HepG2 (cell line): ENCODE results near the gene AMPH. TPM values are rescaled to one million over a fixed set of nuclear protein-coding genes. Genes with fewer than 3 reads are reported as not detected.

Experiments
- GATAD2A ChIP-seq: IDR thresholded peaks from 2 replicates; pipeline ENCODE4 v1.6.1; 2016
- NCOA2 ChIP-seq: sonication (generic); formaldehyde crosslinking; IDR thresholded peaks from 2 replicates; pipeline ENCODE4 v1.8.0; 2022; ENCODE audit warnings: inconsistent platforms
- RARG ChIP-seq: sonication (generic); formaldehyde crosslinking; IDR thresholded peaks from 2 replicates; pipeline ENCODE4 v1.4.0; 2020; ENCODE audit warnings: low read depth, mild to moderate bottlenecking, missing genetic modification reagents
- SRY ChIP-seq: sonication (generic); formaldehyde crosslinking; IDR thresholded peaks from 2 replicates; pipeline ENCODE4 v1.8.0; 2022; ENCODE audit warnings: mild to moderate bottlenecking, missing genetic modification reagents
- TCF12 ChIP-seq, 2 experiments: fragments of 450-650 bp in 1 of 2; sonication (generic) in 1 of 2; formaldehyde crosslinking in 1 of 2; IDR thresholded peaks; 2 replicates each; pipeline versions ENCODE4 v1.6.1 to v1.8.0; 2017 to 2022; ENCODE audit warnings: antibody characterized with exemption in 1 of 2, mild to moderate bottlenecking in 1 of 2, missing genetic modification reagents in 1 of 2, moderate library complexity in 1 of 2
- ZBTB7A ChIP-seq: sonication (generic); formaldehyde crosslinking; IDR thresholded peaks from 2 replicates; pipeline ENCODE4 v1.8.0; 2022; ENCODE audit warnings: mild to moderate bottlenecking, missing genetic modification reagents
- polyA plus RNA-seq, 8 experiments: library from polyadenylated mRNA; depleted of rRNA in 3 of 8; stranded (reverse) in 7 of 8; unstranded in 1 of 8; fragments of >200 nt; fragmentation: Illumina TruSeq in 4 of 8; extraction: Trizol in 4 of 8; gene quantifications; 2 replicates each; pipeline versions ENCODE4 v1.2.1 to v1.2.3, GENCODE V29; 2011 to 2016; ENCODE audit warnings: low read depth in 4 of 8, missing spikeins in 1 of 8, mixed read lengths in 1 of 8; ENCODE audit not compliant: insufficient read depth in 1 of 8
- total RNA-seq, 5 experiments: library from RNA; depleted of rRNA; stranded (reverse); fragments of >200 nt; fragmentation: Illumina TruSeq; extraction: Trizol; gene quantifications; 2 replicates each; pipeline ENCODE4 v1.2.3, GENCODE V29; 2016; ENCODE audit warnings: low read depth in 1 of 5
- TF ChIP-seq, protein P1 (sequence below): sonication (generic); formaldehyde crosslinking; IDR thresholded peaks from 2 replicates; pipeline ENCODE4 v1.4.0; 2020; ENCODE audit warnings: mild to moderate bottlenecking, missing genetic modification reagents
- TF ChIP-seq, protein P2 (sequence below): sonication (generic); IDR thresholded peaks from 2 replicates; pipeline ENCODE4 v1.6.1; 2016; ENCODE audit warnings: low read depth, borderline replicate concordance

AMPH gene
- total and polyA plus RNA-seq, 2 of the 13 experiments (the other 11 are each of a cell fraction or from before 2014, with no cell fraction given) = not detected

DNA sequence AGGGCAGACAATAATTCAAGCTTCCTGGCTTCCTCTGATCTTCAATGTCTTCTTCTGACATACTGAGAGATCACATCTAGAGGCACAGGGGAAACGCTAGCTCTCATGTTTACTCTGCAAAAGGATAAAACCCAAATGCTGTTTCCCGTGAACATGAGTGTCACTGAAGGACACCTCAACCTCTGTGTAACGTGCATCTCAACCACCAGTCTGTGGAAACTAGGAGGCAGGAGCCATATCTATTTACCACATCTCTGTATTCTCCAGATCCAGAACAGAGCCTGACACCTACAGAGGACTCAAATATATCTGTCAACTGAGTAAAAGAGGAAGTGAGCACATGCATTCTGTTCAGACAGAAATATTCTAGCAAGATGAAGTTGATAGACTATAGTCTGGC, 217.4 kb downstream of the AMPH start (continued):
- TF ChIP-seq, protein P1, sequence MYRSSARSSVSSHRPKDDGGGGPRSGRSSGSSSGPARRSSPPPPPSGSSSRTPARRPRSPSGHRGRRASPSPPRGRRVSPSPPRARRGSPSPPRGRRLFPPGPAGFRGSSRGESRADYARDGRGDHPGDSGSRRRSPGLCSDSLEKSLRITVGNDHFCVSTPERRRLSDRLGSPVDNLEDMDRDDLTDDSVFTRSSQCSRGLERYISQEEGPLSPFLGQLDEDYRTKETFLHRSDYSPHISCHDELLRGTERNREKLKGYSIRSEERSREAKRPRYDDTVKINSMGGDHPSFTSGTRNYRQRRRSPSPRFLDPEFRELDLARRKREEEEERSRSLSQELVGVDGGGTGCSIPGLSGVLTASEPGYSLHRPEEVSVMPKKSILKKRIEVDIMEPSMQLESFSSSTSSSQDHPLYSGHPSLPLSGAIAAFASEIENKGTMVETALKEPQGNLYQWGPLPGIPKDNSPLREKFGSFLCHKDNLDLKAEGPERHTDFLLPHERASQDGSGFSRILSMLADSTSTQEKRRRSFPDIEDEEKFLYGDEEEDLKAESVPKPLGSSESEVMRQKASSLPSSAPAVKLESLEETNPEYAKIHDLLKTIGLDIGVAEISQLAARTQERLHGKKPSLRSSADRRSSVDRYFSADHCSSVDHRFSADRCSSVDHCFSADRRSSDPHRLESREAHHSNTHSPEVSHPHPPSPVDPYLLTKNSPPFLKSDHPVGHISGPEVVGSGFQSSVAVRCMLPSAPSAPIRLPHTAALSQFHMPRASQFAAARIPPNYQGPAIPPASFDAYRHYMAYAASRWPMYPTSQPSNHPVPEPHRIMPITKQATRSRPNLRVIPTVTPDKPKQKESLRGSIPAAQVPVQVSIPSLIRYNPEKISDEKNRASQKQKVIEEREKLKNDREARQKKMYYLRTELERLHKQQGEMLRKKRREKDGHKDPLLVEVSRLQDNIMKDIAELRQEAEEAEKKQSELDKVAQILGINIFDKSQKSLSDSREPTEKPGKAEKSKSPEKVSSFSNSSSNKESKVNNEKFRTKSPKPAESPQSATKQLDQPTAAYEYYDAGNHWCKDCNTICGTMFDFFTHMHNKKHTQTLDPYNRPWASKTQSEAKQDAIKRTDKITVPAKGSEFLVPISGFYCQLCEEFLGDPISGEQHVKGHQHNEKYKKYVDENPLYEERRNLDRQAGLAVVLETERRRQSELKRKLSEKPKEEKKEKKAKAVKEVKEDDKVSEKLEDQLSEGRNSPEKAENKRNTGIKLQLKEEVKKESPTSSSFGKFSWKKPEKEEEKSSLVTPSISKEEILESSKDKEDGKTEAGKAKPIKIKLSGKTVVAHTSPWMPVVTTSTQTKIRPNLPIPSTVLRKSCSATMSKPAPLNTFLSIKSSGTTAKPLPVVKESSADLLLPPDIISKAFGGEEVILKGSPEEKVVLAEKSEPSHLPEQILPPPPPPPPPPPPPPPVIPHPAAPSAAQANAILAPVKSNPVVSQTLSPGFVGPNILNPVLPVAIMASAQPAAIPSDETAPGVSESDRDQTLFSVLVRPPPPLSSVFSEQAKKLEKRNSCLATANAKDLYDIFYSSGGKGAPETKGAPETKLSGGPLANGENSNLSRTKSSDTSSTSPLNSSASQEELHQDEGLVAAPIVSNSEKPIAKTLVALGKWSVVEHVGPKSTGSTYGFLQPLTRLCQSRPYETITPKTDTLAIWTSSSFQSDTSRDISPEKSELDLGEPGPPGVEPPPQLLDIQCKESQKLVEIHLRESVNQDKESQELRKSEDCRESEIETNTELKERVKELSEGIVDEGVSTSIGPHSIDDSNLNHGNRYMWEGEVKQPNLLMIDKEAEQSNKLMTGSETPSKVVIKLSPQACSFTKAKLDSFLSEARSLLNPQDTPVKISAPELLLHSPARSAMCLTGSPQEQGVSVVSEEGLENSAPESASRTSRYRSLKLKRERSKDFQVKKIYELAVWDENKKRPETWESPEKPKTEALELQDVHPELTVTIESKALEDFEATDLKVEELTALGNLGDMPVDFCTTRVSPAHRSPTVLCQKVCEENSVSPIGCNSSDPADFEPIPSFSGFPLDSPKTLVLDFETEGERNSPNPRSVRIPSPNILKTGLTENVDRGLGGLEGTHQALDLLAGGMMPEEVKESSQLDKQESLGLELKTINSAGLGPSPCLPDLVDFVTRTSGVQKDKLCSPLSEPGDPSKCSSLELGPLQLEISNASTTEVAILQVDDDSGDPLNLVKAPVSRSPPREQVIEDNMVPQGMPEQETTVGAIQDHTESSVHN = no peak
- TF ChIP-seq, protein P2, sequence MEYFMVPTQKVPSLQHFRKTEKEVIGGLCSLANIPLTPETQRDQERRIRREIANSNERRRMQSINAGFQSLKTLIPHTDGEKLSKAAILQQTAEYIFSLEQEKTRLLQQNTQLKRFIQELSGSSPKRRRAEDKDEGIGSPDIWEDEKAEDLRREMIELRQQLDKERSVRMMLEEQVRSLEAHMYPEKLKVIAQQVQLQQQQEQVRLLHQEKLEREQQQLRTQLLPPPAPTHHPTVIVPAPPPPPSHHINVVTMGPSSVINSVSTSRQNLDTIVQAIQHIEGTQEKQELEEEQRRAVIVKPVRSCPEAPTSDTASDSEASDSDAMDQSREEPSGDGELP = no peak
- TF ChIP-seq SRY (CRISPR knock-in tag) (no peak), TCF12 (IDR thresholded peaks at IDR 0.05) (no peak), TCF12 (CRISPR knock-in tag; IDR thresholded peaks at IDR 0.05) (no peak), GATAD2A (CRISPR knock-in tag) (no peak), ZBTB7A (no peak), RARG (CRISPR knock-in tag) (no peak), NCOA2 (CRISPR knock-in tag) (no peak)
